ENCODE data around the gene PARD6B. TPM values are rescaled to one million over a fixed set of nuclear protein-coding genes. Genes with fewer than 3 reads are reported as not detected.

Gene PARD6B
- total and polyA plus RNA-seq, 4 donors, result 0.92 to 2.6 (median 1.6) TPM

- 64 to 65% methylated on average over 3 of the region's 3 CpGs for WGBS, 2 donors
- Histone ChIP-seq H3K27ac (ENCODE audit: low read depth in 1 of 2, low read length in 2 of 2) (no peak overlapping the region), H3K4me3 (ENCODE audit: low read length in 2 of 2) (no peak overlapping the region), H3K9me3 (ENCODE audit: control insufficient read depth, low read length) (no peaks in the 10 kb centered on the region), H3K27me3 (ENCODE audit: control insufficient read depth in 1 of 2, insufficient read depth in 2 of 2, low read length in 1 of 2) (no peaks in the 10 kb centered on the region), H3K36me3 (ENCODE audit: control insufficient read depth in 1 of 2, insufficient read depth in 2 of 2, low read length in 1 of 2) (peaks cover 0 to 2% of the 10 kb centered on the region in 2 donors), H3K4me1 (ENCODE audit: control insufficient read depth in 1 of 2, insufficient read depth in 2 of 2, low read length in 2 of 2) (no peaks in the 10 kb centered on the region)
- DNase-seq (no peak), ATAC-seq (ENCODE audit: low FRiP score) (no peak)
- intact Hi-C loops (cut with DNase I), result loop anchor here (10.0 kb wide), 3 partner anchors 122 to 562 kb away; no protein-coding TSS in a partner anchor
Measured at GRCh38 chr20:50746138-50746940, 15.0 kb downstream of the PARD6B start.

- ATAC-seq (ENCODE audit: low FRiP score) (no peak), DNase-seq (no peak)
- no peaks in the 10 kb centered on the region for H3K4me1 ChIP-seq (ENCODE audit: control insufficient read depth in 1 of 2, insufficient read depth in 2 of 2, low read length in 2 of 2)
- H3K9me3 ChIP-seq (ENCODE audit: control insufficient read depth, low read length), result no peaks in the 10 kb centered on the region
- WGBS, 2 donors, result 91 to 95% methylated on average over 2 of the region's 2 CpGs
- intact Hi-C loops (cut with DNase I), result loop anchor here (10.0 kb wide), 3 partner anchors 122 to 562 kb away; no protein-coding TSS in a partner anchor
- no peaks in the 10 kb centered on the region for H3K27me3 ChIP-seq (ENCODE audit: control insufficient read depth in 1 of 2, insufficient read depth in 2 of 2, low read length in 1 of 2)
- H3K4me3 ChIP-seq (ENCODE audit: low read length in 2 of 2), result no peak overlapping the region
- peaks cover 0 to 2% of the 10 kb centered on the region in 2 donors for H3K36me3 ChIP-seq (ENCODE audit: control insufficient read depth in 1 of 2, insufficient read depth in 2 of 2, low read length in 1 of 2)
- no peak overlapping the region for H3K27ac ChIP-seq (ENCODE audit: low read depth in 1 of 2, low read length in 2 of 2)
Measured at GRCh38 chr20:50747275-50747674, 15.9 kb downstream of the PARD6B start.

- intact Hi-C loops (cut with DNase I), result no loop called here
- Histone ChIP-seq H3K9me3 (ENCODE audit: control insufficient read depth, low read length) (no peaks in the 10 kb centered on the region), H3K4me3 (ENCODE audit: low read length in 2 of 2) (no peak overlapping the region), H3K27me3 (ENCODE audit: control insufficient read depth in 1 of 2, insufficient read depth in 2 of 2, low read length in 1 of 2) (no peaks in the 10 kb centered on the region), H3K27ac (ENCODE audit: low read depth in 1 of 2, low read length in 2 of 2) (no peak overlapping the region), H3K4me1 (ENCODE audit: control insufficient read depth in 1 of 2, insufficient read depth in 2 of 2, low read length in 2 of 2) (no peaks in the 10 kb centered on the region), H3K36me3 (ENCODE audit: control insufficient read depth in 1 of 2, insufficient read depth in 2 of 2, low read length in 1 of 2) (peaks cover 0 to 2% of the 10 kb centered on the region in 2 donors)
- DNase-seq (no peak), ATAC-seq (ENCODE audit: low FRiP score) (no peak)
- WGBS, 2 donors, result 81% methylated on average over 8 of the region's 8 CpGs
Measured at GRCh38 chr20:50750145-50750671, 18.8 kb downstream of the PARD6B start.

GRCh38 chr20:50753152-50753551 is 21.8 kb downstream of the PARD6B start:
- intact Hi-C loops (cut with DNase I), result no loop called here
- Histone ChIP-seq H3K4me3 (ENCODE audit: low read length in 2 of 2) (no peak overlapping the region), H3K27ac (ENCODE audit: low read depth in 1 of 2, low read length in 2 of 2) (no peak overlapping the region), H3K36me3 (ENCODE audit: control insufficient read depth in 1 of 2, insufficient read depth in 2 of 2, low read length in 1 of 2) (peaks cover 0 to 2% of the 10 kb centered on the region in 2 donors), H3K9me3 (ENCODE audit: control insufficient read depth, low read length) (no peaks in the 10 kb centered on the region), H3K27me3 (ENCODE audit: control insufficient read depth in 1 of 2, insufficient read depth in 2 of 2, low read length in 1 of 2) (no peaks in the 10 kb centered on the region), H3K4me1 (ENCODE audit: control insufficient read depth in 1 of 2, insufficient read depth in 2 of 2, low read length in 2 of 2) (no peaks in the 10 kb centered on the region)
- ATAC-seq (ENCODE audit: low FRiP score) (no peak), DNase-seq (no peak)
- WGBS, 2 donors, result 98% methylated on average over 3 of the region's 3 CpGs

- no peaks in the 10 kb centered on the region for H3K9me3 ChIP-seq (ENCODE audit: control insufficient read depth, low read length)
- ATAC-seq (ENCODE audit: low FRiP score) (no peak), DNase-seq (no peak)
- H3K36me3 ChIP-seq (ENCODE audit: control insufficient read depth in 1 of 2, insufficient read depth in 2 of 2, low read length in 1 of 2), result peaks cover 0 to 2% of the 10 kb centered on the region in 2 donors
- 92 to 97% methylated on average over 4 of the region's 4 CpGs for WGBS, 2 donors
- H3K4me3 ChIP-seq (ENCODE audit: low read length in 2 of 2), result no peak overlapping the region
- no peaks in the 10 kb centered on the region for H3K4me1 ChIP-seq (ENCODE audit: control insufficient read depth in 1 of 2, insufficient read depth in 2 of 2, low read length in 2 of 2)
- H3K27me3 ChIP-seq (ENCODE audit: control insufficient read depth in 1 of 2, insufficient read depth in 2 of 2, low read length in 1 of 2), result no peaks in the 10 kb centered on the region
- intact Hi-C loops (cut with DNase I), result no loop called here
- no peak overlapping the region for H3K27ac ChIP-seq (ENCODE audit: low read depth in 1 of 2, low read length in 2 of 2)
Measured at GRCh38 chr20:50754420-50754819, 23.0 kb downstream of the PARD6B start.

GRCh38 chr20:50756447-50756846 is 25.1 kb downstream of the PARD6B start:
- no peak overlapping the region for H3K4me3 ChIP-seq (ENCODE audit: low read length in 2 of 2)
- H3K27ac ChIP-seq (ENCODE audit: low read depth in 1 of 2, low read length in 2 of 2), result no peak overlapping the region
- no peaks in the 10 kb centered on the region for H3K9me3 ChIP-seq (ENCODE audit: control insufficient read depth, low read length)
- intact Hi-C loops (cut with DNase I), result no loop called here
- H3K36me3 ChIP-seq (ENCODE audit: control insufficient read depth in 1 of 2, insufficient read depth in 2 of 2, low read length in 1 of 2), result no peaks in the 10 kb centered on the region
- H3K27me3 ChIP-seq (ENCODE audit: control insufficient read depth in 1 of 2, insufficient read depth in 2 of 2, low read length in 1 of 2), result no peaks in the 10 kb centered on the region
- DNase-seq, result no peak
- no peak for ATAC-seq (ENCODE audit: low FRiP score)
- 72 to 81% methylated on average over 2 of the region's 2 CpGs for WGBS, 2 donors
- H3K4me1 ChIP-seq (ENCODE audit: control insufficient read depth in 1 of 2, insufficient read depth in 2 of 2, low read length in 2 of 2), result no peaks in the 10 kb centered on the region

- WGBS, 2 donors, result 92% methylated on average over 5 of the region's 5 CpGs
- H3K27me3 ChIP-seq (ENCODE audit: control insufficient read depth in 1 of 2, insufficient read depth in 2 of 2, low read length in 1 of 2), result no peaks in the 10 kb centered on the region
- peaks cover 0 to 2% of the 10 kb centered on the region in 2 donors for H3K4me1 ChIP-seq (ENCODE audit: control insufficient read depth in 1 of 2, insufficient read depth in 2 of 2, low read length in 2 of 2)
- H3K27ac ChIP-seq (ENCODE audit: low read depth in 1 of 2, low read length in 2 of 2), result no peak overlapping the region
- no peak overlapping the region for H3K4me3 ChIP-seq (ENCODE audit: low read length in 2 of 2)
- intact Hi-C loops (cut with DNase I), result no loop called here
- no peaks in the 10 kb centered on the region for H3K36me3 ChIP-seq (ENCODE audit: control insufficient read depth in 1 of 2, insufficient read depth in 2 of 2, low read length in 1 of 2)
- no peaks in the 10 kb centered on the region for H3K9me3 ChIP-seq (ENCODE audit: control insufficient read depth, low read length)
- ATAC-seq (ENCODE audit: low FRiP score) (no peak), DNase-seq (no peak)
Measured at GRCh38 chr20:50758469-50758868, 27.1 kb downstream of the PARD6B start.

- Histone ChIP-seq H3K4me3 (ENCODE audit: low read length in 2 of 2) (no peak overlapping the region), H3K27me3 (ENCODE audit: control insufficient read depth in 1 of 2, insufficient read depth in 2 of 2, low read length in 1 of 2) (no peaks in the 10 kb centered on the region), H3K27ac (ENCODE audit: low read depth in 1 of 2, low read length in 2 of 2) (no peak overlapping the region), H3K9me3 (ENCODE audit: control insufficient read depth, low read length) (no peaks in the 10 kb centered on the region), H3K36me3 (ENCODE audit: control insufficient read depth in 1 of 2, insufficient read depth in 2 of 2, low read length in 1 of 2) (no peaks in the 10 kb centered on the region), H3K4me1 (ENCODE audit: control insufficient read depth in 1 of 2, insufficient read depth in 2 of 2, low read length in 2 of 2) (peaks cover 0 to 2% of the 10 kb centered on the region in 2 donors)
- ATAC-seq (ENCODE audit: low FRiP score), result no peak
- DNase-seq, result no peak
- intact Hi-C loops (cut with DNase I), result no loop called here
- 87 to 89% methylated on average over 3 of the region's 3 CpGs for WGBS, 2 donors
Measured at GRCh38 chr20:50758992-50759391, 27.6 kb downstream of the PARD6B start.

- 84 to 87% methylated on average over 5 of the region's 5 CpGs for WGBS, 2 donors
- Histone ChIP-seq H3K27ac (ENCODE audit: low read depth in 1 of 2, low read length in 2 of 2) (no peak overlapping the region), H3K4me3 (ENCODE audit: low read length in 2 of 2) (no peak overlapping the region), H3K27me3 (ENCODE audit: control insufficient read depth in 1 of 2, insufficient read depth in 2 of 2, low read length in 1 of 2) (no peaks in the 10 kb centered on the region), H3K36me3 (ENCODE audit: control insufficient read depth in 1 of 2, insufficient read depth in 2 of 2, low read length in 1 of 2) (no peaks in the 10 kb centered on the region), H3K9me3 (ENCODE audit: control insufficient read depth, low read length) (no peaks in the 10 kb centered on the region), H3K4me1 (ENCODE audit: control insufficient read depth in 1 of 2, insufficient read depth in 2 of 2, low read length in 2 of 2) (peaks cover 0 to 2% of the 10 kb centered on the region in 2 donors)
- intact Hi-C loops (cut with DNase I), result no loop called here
- DNase-seq, result no peak
- no peak for ATAC-seq (ENCODE audit: low FRiP score)
Measured at GRCh38 chr20:50759678-50760077, 28.3 kb downstream of the PARD6B start.

All from aorta (tissue), 5 donors.